HG03066 (cell line): ENCODE measurements around the gene INPP1.
"Not testable (repeated sequence)": the region's sequence is repeated elsewhere in the genome, so short reads cannot be mapped to it uniquely, and the experiment has no call there.

ENCODE experiments used
- ATAC-seq: cut with Tn5 transposase; IDR thresholded peaks from one replicate; pipeline ENCODE4 v1.9.1; 2021; ENCODE audit warnings: low read depth; ENCODE audit not compliant: unreplicated experiment

Gene INPP1

GRCh38 chr2:190333395-190333794 is 10.0 kb upstream of the INPP1 start:
- no peak for ATAC-seq

- no peak for ATAC-seq
Measured at GRCh38 chr2:190333928-190334327, 9.5 kb upstream of the INPP1 start.

- ATAC-seq: no peak
Measured at GRCh38 chr2:190334479-190335224, 8.7 kb upstream of the INPP1 start.

GRCh38 chr2:190335225-190335559 is 8.2 kb upstream of the INPP1 start:
- no peak for ATAC-seq

- ATAC-seq: not testable (repeated sequence)
Measured at GRCh38 chr2:190335584-190335983, 7.8 kb upstream of the INPP1 start.

- no peak for ATAC-seq
Measured at GRCh38 chr2:190336420-190336819, 7.0 kb upstream of the INPP1 start.

GRCh38 chr2:190338453-190338852 is 4.9 kb upstream of the INPP1 start:
- ATAC-seq: no peak

GRCh38 chr2:190339394-190339793 is 4.0 kb upstream of the INPP1 start:
- no peak for ATAC-seq

GRCh38 chr2:190340369-190340768 is 3.0 kb upstream of the INPP1 start:
- ATAC-seq: no peak

GRCh38 chr2:190342611-190343010 is 778 bp upstream of the INPP1 start:
- no peak for ATAC-seq

- ATAC-seq: peak; percentile 34
Measured at GRCh38 chr2:190343089-190343535, 277 bp upstream of the INPP1 start.

GRCh38 chr2:190344276-190344827 is 963 bp downstream of the INPP1 start:
- ATAC-seq: peak; percentile 76

- ATAC-seq: no peak
Measured at GRCh38 chr2:190350371-190350770, 7.0 kb downstream of the INPP1 start.

GRCh38 chr2:190351955-190352354 is 8.6 kb downstream of the INPP1 start:
- ATAC-seq: no peak

GRCh38 chr2:190352668-190353536 is 9.5 kb downstream of the INPP1 start:
- no peak for ATAC-seq

- ATAC-seq: no peak
Measured at GRCh38 chr2:190353537-190353899, 10.1 kb downstream of the INPP1 start.

GRCh38 chr2:190354003-190354690 is 10.8 kb downstream of the INPP1 start:
- no peak for ATAC-seq

GRCh38 chr2:190355968-190356644 is 12.7 kb downstream of the INPP1 start:
- no peak for ATAC-seq

GRCh38 chr2:190357600-190357999 is 14.2 kb downstream of the INPP1 start:
- no peak for ATAC-seq

- ATAC-seq: not testable (repeated sequence)
Measured at GRCh38 chr2:190358655-190359448, 15.5 kb downstream of the INPP1 start.
